ENCODE measurements around the gene ABCA6. TPM values are rescaled to one million over a fixed set of nuclear protein-coding genes. Genes with fewer than 3 reads are reported as not detected.

ABCA6 gene
- polyA plus RNA-seq, 1 donor (not counting 4 experiments of a cell fraction or from before 2014, with no cell fraction given), result 0.14 TPM

DNA sequence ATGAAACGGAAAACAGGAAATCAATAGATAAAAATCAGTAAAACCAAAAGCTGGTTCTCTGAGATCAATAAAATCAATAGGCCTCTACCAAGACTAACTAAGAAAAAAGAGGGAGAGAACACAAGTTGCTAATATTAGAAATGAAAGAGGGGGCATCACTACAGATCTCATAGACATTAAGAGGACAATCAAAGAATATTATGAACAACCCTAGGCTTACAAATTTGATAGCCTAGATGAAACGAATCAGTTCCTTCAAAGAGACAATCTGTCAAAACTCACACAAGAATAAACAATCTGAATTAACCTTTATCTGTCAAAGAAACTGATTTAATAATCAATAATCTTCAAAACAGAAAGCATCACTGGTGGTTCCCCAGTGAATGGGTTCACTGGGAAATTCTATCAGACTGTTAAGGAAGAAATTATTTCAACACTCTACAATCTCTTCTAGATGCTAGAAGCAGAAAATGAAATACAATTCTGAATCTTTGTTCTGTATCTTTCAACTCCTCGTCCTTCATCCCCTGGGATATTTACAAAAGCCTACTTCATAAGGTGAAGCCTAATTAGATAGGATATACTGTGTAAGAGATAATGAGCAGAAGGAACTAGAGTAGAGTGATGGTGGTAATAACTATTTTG, 85.4 kb downstream of the ABCA6 start:
- no peaks in the 10 kb centered on the region for H3K9me3 ChIP-seq (ENCODE audit: control insufficient read depth, low read depth, low read length)
- dilution Hi-C loops (cut with MboI; ENCODE audit: extremely low pct_ligation_motif_present, low sequenced_read_pairs), result no loop called here
- no peaks in the 10 kb centered on the region for H3K79me2 ChIP-seq (ENCODE audit: control insufficient read depth, insufficient read depth, low read length)
- H3K4me1 ChIP-seq (ENCODE audit: control insufficient read depth, extremely low read depth, insufficient read depth, low read length), result no peaks in the 10 kb centered on the region
- no peaks in the 10 kb centered on the region for H3K36me3 ChIP-seq (ENCODE audit: control insufficient read depth in 2 of 2, extremely low read depth in 1 of 2, insufficient read depth in 2 of 2, low read length in 2 of 2)
- H3K27ac ChIP-seq (ENCODE audit: control insufficient read depth, insufficient read depth, low read length), result no peak overlapping the region
- no peaks in the 10 kb centered on the region for H4K20me1 ChIP-seq (ENCODE audit: control insufficient read depth, extremely low read depth, insufficient read depth, low read length)
- no peak for FAIRE-seq
- no peak overlapping the region for H3K4me2 ChIP-seq (ENCODE audit: control insufficient read depth, extremely low read depth, insufficient read depth, low read depth, low read length)
- no peaks in the 10 kb centered on the region for H3K9me1 ChIP-seq (ENCODE audit: control insufficient read depth, extremely low read depth, insufficient read depth, low read length)
- TF ChIP-seq, protein P1, sequence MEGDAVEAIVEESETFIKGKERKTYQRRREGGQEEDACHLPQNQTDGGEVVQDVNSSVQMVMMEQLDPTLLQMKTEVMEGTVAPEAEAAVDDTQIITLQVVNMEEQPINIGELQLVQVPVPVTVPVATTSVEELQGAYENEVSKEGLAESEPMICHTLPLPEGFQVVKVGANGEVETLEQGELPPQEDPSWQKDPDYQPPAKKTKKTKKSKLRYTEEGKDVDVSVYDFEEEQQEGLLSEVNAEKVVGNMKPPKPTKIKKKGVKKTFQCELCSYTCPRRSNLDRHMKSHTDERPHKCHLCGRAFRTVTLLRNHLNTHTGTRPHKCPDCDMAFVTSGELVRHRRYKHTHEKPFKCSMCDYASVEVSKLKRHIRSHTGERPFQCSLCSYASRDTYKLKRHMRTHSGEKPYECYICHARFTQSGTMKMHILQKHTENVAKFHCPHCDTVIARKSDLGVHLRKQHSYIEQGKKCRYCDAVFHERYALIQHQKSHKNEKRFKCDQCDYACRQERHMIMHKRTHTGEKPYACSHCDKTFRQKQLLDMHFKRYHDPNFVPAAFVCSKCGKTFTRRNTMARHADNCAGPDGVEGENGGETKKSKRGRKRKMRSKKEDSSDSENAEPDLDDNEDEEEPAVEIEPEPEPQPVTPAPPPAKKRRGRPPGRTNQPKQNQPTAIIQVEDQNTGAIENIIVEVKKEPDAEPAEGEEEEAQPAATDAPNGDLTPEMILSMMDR (optimal IDR thresholded peaks at IDR 0.05 in 1 of 3, IDR thresholded peaks at IDR 0.05 in 1 of 3, conservative IDR thresholded peaks at IDR 0.05 in 1 of 3; ENCODE audit: extremely low read depth in 1 of 3, insufficient read depth in 2 of 3, low read length in 3 of 3), result no peak
- no peak for TF ChIP-seq EZH2 (IDR thresholded peaks at IDR 0.05; ENCODE audit: low read length)
- H3K9ac ChIP-seq (ENCODE audit: control insufficient read depth, extremely low read depth, insufficient read depth, low read length), result no peak overlapping the region
- H2AFZ ChIP-seq (ENCODE audit: control insufficient read depth, low read length), result no peak overlapping the region
- no peak for DNase-seq (ENCODE audit: low read depth, low spot score)
- H3K4me3 ChIP-seq (ENCODE audit: control insufficient read depth in 2 of 3, extremely low read depth in 1 of 3, insufficient read depth in 2 of 3, low read depth in 1 of 3, low read length in 3 of 3), result no peak overlapping the region
- H3K27me3 ChIP-seq (ENCODE audit: control insufficient read depth, extremely low read depth, insufficient read depth, low read length), result no peaks in the 10 kb centered on the region

DNA sequence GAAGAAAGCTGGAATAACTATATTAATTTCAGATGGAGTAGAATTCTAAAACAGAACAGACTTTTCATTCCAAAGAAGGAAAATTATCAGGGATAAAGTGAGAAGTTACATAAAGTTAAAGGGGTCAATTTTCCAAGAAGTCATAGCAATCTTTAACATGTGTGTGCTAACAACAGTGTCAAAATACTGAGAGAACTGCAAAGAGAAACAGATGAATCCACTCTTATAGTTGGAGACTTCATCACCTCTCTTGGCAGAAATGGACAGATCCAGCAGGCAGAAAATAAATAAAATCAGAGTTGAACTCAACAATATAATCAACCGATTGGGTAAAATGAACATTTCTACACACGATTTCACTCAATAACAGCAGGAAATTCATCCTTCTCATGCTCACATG, 86.4 kb downstream of the ABCA6 start:
- FAIRE-seq (no peak), DNase-seq (ENCODE audit: low read depth, low spot score) (no peak)
- H3K9me3 ChIP-seq (ENCODE audit: control insufficient read depth, low read depth, low read length), result no peaks in the 10 kb centered on the region
- H3K36me3 ChIP-seq (ENCODE audit: control insufficient read depth in 2 of 2, extremely low read depth in 1 of 2, insufficient read depth in 2 of 2, low read length in 2 of 2), result no peaks in the 10 kb centered on the region
- H3K4me3 ChIP-seq (ENCODE audit: control insufficient read depth in 2 of 3, extremely low read depth in 1 of 3, insufficient read depth in 2 of 3, low read depth in 1 of 3, low read length in 3 of 3), result no peak overlapping the region
- H3K27me3 ChIP-seq (ENCODE audit: control insufficient read depth, extremely low read depth, insufficient read depth, low read length), result no peaks in the 10 kb centered on the region
- no peaks in the 10 kb centered on the region for H3K9me1 ChIP-seq (ENCODE audit: control insufficient read depth, extremely low read depth, insufficient read depth, low read length)
- dilution Hi-C loops (cut with MboI; ENCODE audit: extremely low pct_ligation_motif_present, low sequenced_read_pairs), result no loop called here
- no peak overlapping the region for H3K9ac ChIP-seq (ENCODE audit: control insufficient read depth, extremely low read depth, insufficient read depth, low read length)
- no peaks in the 10 kb centered on the region for H4K20me1 ChIP-seq (ENCODE audit: control insufficient read depth, extremely low read depth, insufficient read depth, low read length)
- no peak overlapping the region for H3K4me2 ChIP-seq (ENCODE audit: control insufficient read depth, extremely low read depth, insufficient read depth, low read depth, low read length)
- no peaks in the 10 kb centered on the region for H3K79me2 ChIP-seq (ENCODE audit: control insufficient read depth, insufficient read depth, low read length)
- no peak overlapping the region for H2AFZ ChIP-seq (ENCODE audit: control insufficient read depth, low read length)
- no peak overlapping the region for H3K27ac ChIP-seq (ENCODE audit: control insufficient read depth, insufficient read depth, low read length)
- TF ChIP-seq, protein P1 (optimal IDR thresholded peaks at IDR 0.05 in 1 of 3, IDR thresholded peaks at IDR 0.05 in 1 of 3, conservative IDR thresholded peaks at IDR 0.05 in 1 of 3; ENCODE audit: extremely low read depth in 1 of 3, insufficient read depth in 2 of 3, low read length in 3 of 3), result no peak
- TF ChIP-seq EZH2 (IDR thresholded peaks at IDR 0.05; ENCODE audit: low read length), result no peak
- H3K4me1 ChIP-seq (ENCODE audit: control insufficient read depth, extremely low read depth, insufficient read depth, low read length), result no peaks in the 10 kb centered on the region

Data from keratinocyte (primary cell).